ENCODE measurements around the gene LRP4.

LRP4 gene

DNA sequence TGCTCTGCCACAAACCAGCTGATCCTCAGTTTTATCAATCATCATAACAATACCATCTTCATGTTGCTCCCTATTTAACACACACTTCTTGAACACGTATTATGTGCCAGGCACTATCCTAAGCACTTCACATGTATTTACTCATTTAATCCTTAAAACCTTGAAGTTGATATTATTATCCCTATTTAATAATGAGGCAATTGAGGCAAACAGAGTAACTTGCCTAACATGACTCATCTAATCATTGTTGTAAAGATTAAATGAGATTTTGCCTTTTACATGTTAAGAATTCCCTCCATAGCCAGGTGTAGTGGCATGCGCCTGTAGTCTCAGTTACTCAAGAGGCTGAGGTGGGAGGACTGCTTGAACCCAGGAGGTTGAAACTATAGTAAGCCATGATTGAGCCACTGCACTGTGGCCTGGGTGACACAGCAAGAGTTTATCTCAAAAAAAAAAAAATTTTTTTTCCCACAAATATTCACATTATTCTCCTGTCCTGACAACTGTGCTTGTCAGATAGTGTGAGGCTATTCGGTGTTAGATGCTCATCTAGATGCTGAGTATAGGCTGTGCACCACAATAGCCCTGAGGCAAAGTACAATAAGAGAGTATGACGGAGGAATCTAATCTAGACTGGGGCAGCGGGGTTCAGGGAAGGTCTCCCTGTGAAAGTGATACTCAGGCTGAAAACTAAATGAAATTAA is 85.7 kb downstream of the LRP4 start:
- H3K9ac ChIP-seq (ENCODE audit: low read length), result no peak overlapping the region
- H3K4me3 ChIP-seq (ENCODE audit: low read length), result no peak overlapping the region
- H3K4me1 ChIP-seq (ENCODE audit: control insufficient read depth, insufficient read depth, low read length), result no peaks in the 10 kb centered on the region
- H3K27me3 ChIP-seq (ENCODE audit: control insufficient read depth, insufficient read depth, low read length), result no peaks in the 10 kb centered on the region
- H3K27ac ChIP-seq (ENCODE audit: low read depth, low read length), result no peak overlapping the region
- H3K36me3 ChIP-seq (ENCODE audit: control insufficient read depth, insufficient read depth, low read length), result no peaks in the 10 kb centered on the region

DNA sequence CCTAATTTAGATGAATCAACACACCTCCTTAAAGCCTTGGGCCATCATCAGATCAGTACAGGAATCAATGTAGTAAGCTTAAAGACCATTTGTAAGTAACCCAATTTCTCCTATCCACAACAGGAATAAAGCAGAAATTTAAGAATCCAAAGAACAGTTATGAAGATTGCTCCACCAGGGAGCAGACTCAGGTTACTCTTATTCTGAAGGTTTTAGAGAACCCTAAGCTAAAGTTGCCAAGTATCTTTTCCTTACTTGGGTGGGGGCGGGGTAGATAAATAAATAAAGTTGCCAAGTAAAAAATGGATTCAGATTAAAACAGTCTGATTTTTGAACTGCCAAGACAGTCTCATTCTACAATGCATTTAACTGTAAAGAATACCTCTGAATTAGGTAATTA is 90.4 kb downstream of the LRP4 start:
- no peak overlapping the region for H3K27ac ChIP-seq (ENCODE audit: low read depth, low read length)

DNA sequence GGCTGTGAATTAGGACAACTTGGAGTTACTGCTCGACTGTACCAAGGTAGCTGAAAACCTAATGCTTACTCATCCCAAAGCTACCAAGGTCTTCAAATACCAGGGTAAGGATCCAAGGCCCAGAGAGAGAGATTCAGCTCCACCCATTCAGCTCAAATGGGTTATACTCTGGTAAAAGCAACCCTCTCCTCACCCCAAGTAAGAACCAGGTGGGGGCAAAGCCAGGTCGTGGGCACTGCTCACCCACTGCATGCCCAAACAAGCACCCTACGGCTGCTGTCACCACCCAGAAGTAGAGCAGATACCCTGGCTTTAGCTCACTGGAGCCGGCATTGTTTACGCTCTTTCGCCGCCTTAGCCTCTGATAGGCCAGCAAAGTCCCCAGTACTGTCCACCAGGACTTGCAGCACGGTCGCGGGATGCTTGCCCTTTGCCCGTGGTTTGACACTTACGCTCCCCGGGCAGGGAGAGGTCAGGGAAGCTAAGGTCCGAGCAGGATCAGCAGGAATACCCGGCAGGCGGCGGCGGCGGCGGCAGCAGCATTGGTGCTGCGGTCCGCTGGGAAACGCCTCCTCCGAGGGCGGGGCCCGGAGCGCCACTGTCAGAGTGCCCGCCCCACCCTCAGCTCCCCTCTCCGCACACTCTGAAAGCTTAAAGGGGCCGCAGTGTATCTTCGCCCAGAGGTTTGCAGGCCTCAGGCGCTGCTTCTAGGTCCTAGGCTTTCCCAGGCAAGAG is 91.9 kb downstream of the LRP4 start:
- H3K27ac ChIP-seq (ENCODE audit: low read depth, low read length), result peak overlapping the region; percentile 70
- peaks cover 13% of the 10 kb centered on the region for H3K4me1 ChIP-seq (ENCODE audit: control insufficient read depth, insufficient read depth, low read length)
- peak overlapping the region; percentile 90 for H3K4me3 ChIP-seq (ENCODE audit: low read length)
- H3K36me3 ChIP-seq (ENCODE audit: control insufficient read depth, insufficient read depth, low read length), result no peaks in the 10 kb centered on the region
- peak overlapping the region; percentile 53 for H3K9ac ChIP-seq (ENCODE audit: low read length)
- H3K27me3 ChIP-seq (ENCODE audit: control insufficient read depth, insufficient read depth, low read length), result no peaks in the 10 kb centered on the region

More for the DNA sequence above, 90.4 kb downstream of the LRP4 start:
- Histone ChIP-seq H3K4me3 (ENCODE audit: low read length) (no peak overlapping the region), H3K36me3 (ENCODE audit: control insufficient read depth, insufficient read depth, low read length) (no peaks in the 10 kb centered on the region), H3K9ac (ENCODE audit: low read length) (no peak overlapping the region), H3K4me1 (ENCODE audit: control insufficient read depth, insufficient read depth, low read length) (peaks cover 13% of the 10 kb centered on the region), H3K27me3 (ENCODE audit: control insufficient read depth, insufficient read depth, low read length) (no peaks in the 10 kb centered on the region)

DNA sequence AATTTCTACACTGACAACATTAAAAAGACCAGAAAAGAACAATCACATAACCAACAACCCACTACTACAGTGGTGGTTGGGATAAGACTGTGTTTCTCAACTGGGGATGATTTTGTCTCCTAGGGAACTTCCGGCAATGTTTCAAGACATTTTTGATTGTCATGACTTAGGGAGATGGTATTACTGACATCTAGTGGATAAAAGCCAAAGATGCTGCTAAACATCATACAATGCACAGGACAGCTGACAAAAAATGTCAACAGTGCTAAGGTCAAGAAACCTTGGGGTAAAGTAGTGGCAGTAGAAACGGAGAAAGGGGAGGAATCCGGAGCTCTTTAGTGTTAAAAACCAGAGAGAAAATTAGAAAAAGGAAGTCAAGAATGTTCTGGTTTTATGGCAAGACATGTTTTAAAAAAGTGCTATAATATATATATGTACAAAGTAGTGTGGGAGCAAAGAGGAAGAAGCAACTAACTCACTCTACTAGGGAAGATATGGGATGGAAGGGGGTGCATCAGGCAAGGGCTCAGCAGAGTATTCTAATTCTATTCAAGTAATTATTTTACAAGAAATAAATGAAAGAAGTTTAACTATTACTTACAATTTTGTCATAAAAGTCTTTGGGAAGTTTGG is 109.4 kb downstream of the LRP4 start:
- Histone ChIP-seq H3K9ac (ENCODE audit: low read length) (no peak overlapping the region), H3K27ac (ENCODE audit: low read depth, low read length) (no peak overlapping the region), H3K4me3 (ENCODE audit: low read length) (no peak overlapping the region), H3K4me1 (ENCODE audit: control insufficient read depth, insufficient read depth, low read length) (no peaks in the 10 kb centered on the region), H3K36me3 (ENCODE audit: control insufficient read depth, insufficient read depth, low read length) (no peaks in the 10 kb centered on the region), H3K27me3 (ENCODE audit: control insufficient read depth, insufficient read depth, low read length) (no peaks in the 10 kb centered on the region)

Data from rectal smooth muscle tissue (tissue), 1 donor.